Lung (tissue), 12 donors: ENCODE results near the gene AKAP8L. TPM values are rescaled to one million over a fixed set of nuclear protein-coding genes. Genes with fewer than 3 reads are reported as not detected.

Source experiments
- ATAC-seq: fragments of 200-7000 bp; cut with Tn5 transposase; one replicate; pipeline ENCODE4 v1.9.1; 2020; ENCODE audit warnings: moderate number of reproducible peaks; ENCODE audit not compliant: insufficient read depth, low FRiP score
- DNase-seq, 3 donors: peaks; one replicate each; pipeline ENCODE4 v3.0.0-alpha.2; 2013 to 2017
- H3K27ac ChIP-seq, 2 donors: one replicate each; pipeline ENCODE4 v1.5.1; 2013; ENCODE audit warnings: mild to moderate bottlenecking in 2 of 2, moderate library complexity in 2 of 2, control low read depth in 1 of 2, inconsistent platforms in 1 of 2, low read depth in 1 of 2, low read length in 1 of 2
- H3K27me3 ChIP-seq, 3 donors: one replicate each; pipeline ENCODE4 v1.5.1; 2013; ENCODE audit warnings: low read length in 2 of 3; ENCODE audit not compliant: control insufficient read depth in 3 of 3, insufficient read depth in 3 of 3
- H3K36me3 ChIP-seq, 4 donors: one replicate each; pipeline ENCODE4 v1.5.1; 2013; ENCODE audit warnings: low read length in 4 of 4, mild to moderate bottlenecking in 1 of 4, moderate library complexity in 1 of 4; ENCODE audit not compliant: control insufficient read depth in 4 of 4, insufficient read depth in 4 of 4
- H3K4me1 ChIP-seq, 5 donors: one replicate each; pipeline ENCODE4 v1.5.1; 2013; ENCODE audit warnings: low read length in 5 of 5, mild to moderate bottlenecking in 2 of 5, moderate library complexity in 1 of 5; ENCODE audit not compliant: control insufficient read depth in 5 of 5, insufficient read depth in 5 of 5
- H3K4me3 ChIP-seq: one replicate; pipeline ENCODE4 v1.5.1; 2013; ENCODE audit warnings: mild to moderate bottlenecking, control low read depth, moderate library complexity
- H3K9ac ChIP-seq, 2 donors: one replicate each; pipeline ENCODE4 v1.5.1; 2013; ENCODE audit warnings: low read length in 2 of 2, control low read depth in 1 of 2; ENCODE audit not compliant: insufficient read depth in 1 of 2
- H3K9me3 ChIP-seq, 4 donors: one replicate each; pipeline ENCODE4 v1.5.1; 2013; ENCODE audit warnings: low read length in 3 of 4, mild to moderate bottlenecking in 1 of 4, moderate library complexity in 1 of 4; ENCODE audit not compliant: control insufficient read depth in 4 of 4, insufficient read depth in 3 of 4
- CTCF ChIP-seq: IDR thresholded peaks from 2 replicates; pipeline ENCODE4 v1.5.1; 2012; ENCODE audit warnings: mild to moderate bottlenecking; ENCODE audit errors: control extremely low read depth, extremely low read depth
- WGBS, 2 donors: extraction: QIAGEN DNeasy Blood & Tissue Kit; methylation state at CpG; one replicate each; pipeline ENCODE4 v1.1.7; 2013; 5-methylcytosine and 5-hydroxymethylcytosine counted together
- polyA plus RNA-seq, 2 donors: library from polyadenylated mRNA; stranded (reverse); fragments of 200-250 nt; gene quantifications; one replicate each; pipeline ENCODE4 v1.2.1, GENCODE V29; 2013
- total RNA-seq, 2 donors: library from RNA; depleted of rRNA in 1 of 2; stranded (reverse); fragments of >200 nt in 1 of 2; gene quantifications; one replicate each; pipeline ENCODE4 v1.2.1, GENCODE V29; 2014 to 2021
- donor health status: control.
- donor health status: control.
- donor health status: Bipolar disorder and iron deficiency.
- donor health status: healthy.
- donor health status: DM: yes; HTN: yes; CAD: no.

The AKAP8L gene
- total and polyA plus RNA-seq, 4 donors, result 52.5 to 118 (median 80.2) TPM

- DNase-seq, result no peak
- no peaks in the 10 kb centered on the region for H3K27me3 ChIP-seq
- WGBS, 2 donors, result 95 to 97% methylated on average over 30 to 36 of the region's 36 CpGs
- H3K4me1 ChIP-seq, result peaks cover 3 to 32% (median 12%) of the 10 kb centered on the region in 5 donors
- H3K27ac ChIP-seq, result no peak overlapping the region
- no peak overlapping the region for H3K4me3 ChIP-seq
- peaks cover 0 to 2% (median 0%) of the 10 kb centered on the region in 4 donors for H3K9me3 ChIP-seq
- peaks cover 12 to 70% (median 42%) of the 10 kb centered on the region in 4 donors for H3K36me3 ChIP-seq
- no peak for ATAC-seq
- no peak for TF ChIP-seq CTCF
- H3K9ac ChIP-seq, result no peak overlapping the region
These were observed 6.6 kb upstream of the AKAP8L start for GRCh38 chr19:15425321-15425950.

GRCh38 chr19:15424692-15425272 is 6.0 kb upstream of the AKAP8L start:
- Histone ChIP-seq H3K36me3 (peaks cover 12 to 69% (median 41%) of the 10 kb centered on the region in 4 donors), H3K9ac (no peak overlapping the region), H3K9me3 (peaks cover 0 to 2% (median 0%) of the 10 kb centered on the region in 4 donors), H3K27me3 (no peaks in the 10 kb centered on the region), H3K27ac (no peak overlapping the region), H3K4me3 (no peak overlapping the region), H3K4me1 (peaks cover 3 to 33% (median 12%) of the 10 kb centered on the region in 5 donors)
- DNase-seq (no peak), ATAC-seq (no peak)
- no peak for TF ChIP-seq CTCF
- 97 to 98% methylated on average over 37 to 38 of the region's 38 CpGs for WGBS, 2 donors

GRCh38 chr19:15424121-15424520 is 5.3 kb upstream of the AKAP8L start:
- TF ChIP-seq CTCF, result no peak
- no peaks in the 10 kb centered on the region for H3K27me3 ChIP-seq
- 96 to 97% methylated on average over 13 of the region's 13 CpGs for WGBS, 2 donors
- DNase-seq, result no peak
- no peak overlapping the region for H3K9ac ChIP-seq
- H3K27ac ChIP-seq, result no peak overlapping the region
- H3K9me3 ChIP-seq, result peaks cover 0 to 2% (median 0%) of the 10 kb centered on the region in 4 donors
- peaks cover 12 to 63% (median 41%) of the 10 kb centered on the region in 4 donors for H3K36me3 ChIP-seq
- ATAC-seq, result no peak
- H3K4me3 ChIP-seq, result no peak overlapping the region
- peaks cover 3 to 39% (median 14%) of the 10 kb centered on the region in 5 donors for H3K4me1 ChIP-seq
